Posterior cingulate gyrus (tissue), 11 donors: ENCODE data around the gene SLC39A12.
"Not testable (repeated sequence)": the region's sequence is repeated elsewhere in the genome, so short reads cannot be mapped to it uniquely, and the experiment has no call there.

Experiments
- DNase-seq, 10 donors: peaks; one replicate each; pipeline versions ENCODE4 v3.0.0 to v3.0.0-alpha.2; 2020 to 2021; ENCODE audit warnings: mixed read lengths in 3 of 10
- intact Hi-C: fragments of 100-400 bp; cut with DNase I; formaldehyde crosslinking; loops from one replicate; pipeline ENCODE4 v1.15.1; 2023

The SLC39A12 gene

GRCh38 chr10:17951868-17952371 is at the start of gene SLC39A12:
Gene SLC39A12 (plus strand): TSS chr10:17951918. CDS start chr10:17953277, 1,359 bp downstream.
- intact Hi-C loops: no loop called here
- no peak for DNase-seq

GRCh38 chr10:17904564-17904963 is 47.2 kb upstream of the SLC39A12 start:
- intact Hi-C loops: loop anchor here (10.0 kb wide), 1 partner anchor 310 kb away; no protein-coding TSS in a partner anchor
- no peak for DNase-seq

GRCh38 chr10:17905491-17905890 is 46.2 kb upstream of the SLC39A12 start:
- intact Hi-C loops: loop anchor here (10.0 kb wide), 1 partner anchor 309 kb away; no protein-coding TSS in a partner anchor
- DNase-seq: no peak

DNA sequence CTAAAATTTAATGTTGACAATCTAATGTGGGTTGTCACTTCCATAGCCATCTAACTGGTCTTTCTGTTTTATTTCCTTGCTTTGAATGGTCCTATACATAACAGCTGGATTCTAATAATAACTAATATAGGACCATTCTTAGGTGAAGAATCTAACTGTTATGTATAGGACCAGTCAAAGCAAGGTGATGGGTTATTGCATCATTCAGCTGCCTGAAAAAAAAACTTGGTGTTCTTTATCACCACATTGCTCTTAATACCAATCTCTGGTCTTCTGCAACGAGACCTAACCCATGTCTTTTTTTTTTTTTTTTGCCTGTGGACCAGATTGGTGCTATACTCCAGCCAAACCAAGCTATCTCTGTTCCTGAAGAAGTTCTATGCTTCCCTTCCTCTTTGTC is 45.7 kb upstream of the SLC39A12 start:
- intact Hi-C loops: loop anchor here (10.0 kb wide), 1 partner anchor 309 kb away; no protein-coding TSS in a partner anchor
- DNase-seq: no peak

DNA sequence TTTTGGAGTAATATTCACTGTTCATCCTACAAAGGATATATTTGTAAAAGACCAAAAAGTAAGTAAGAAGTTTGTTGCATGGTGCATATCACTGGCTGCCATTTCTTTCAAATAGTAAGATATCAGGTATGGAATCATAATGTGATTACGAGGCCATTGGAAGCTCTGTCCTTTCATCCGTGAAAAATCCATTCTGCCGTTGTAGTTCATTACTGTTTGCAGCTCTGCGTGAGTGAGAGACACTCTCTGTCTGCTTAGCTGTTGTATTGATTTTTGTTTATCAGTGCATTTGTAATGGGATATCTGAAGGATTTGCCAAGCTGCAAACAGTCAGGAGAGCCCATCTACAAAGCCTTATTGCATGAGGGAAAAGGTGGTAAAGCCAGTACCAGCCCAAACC is 44.1 kb upstream of the SLC39A12 start:
- DNase-seq: no peak
- intact Hi-C loops: loop anchor here (10.0 kb wide), 1 partner anchor 307 kb away; no protein-coding TSS in a partner anchor

GRCh38 chr10:17910125-17910789 is 41.5 kb upstream of the SLC39A12 start:
- intact Hi-C loops: no loop called here

GRCh38 chr10:17912754-17913153 is 39.0 kb upstream of the SLC39A12 start:
- intact Hi-C loops: no loop called here
- no peak for DNase-seq

More at GRCh38 chr10:17910125-17910789, 41.5 kb upstream of the SLC39A12 start:
- peak in 1 of 10 donors; percentile 18 for DNase-seq

GRCh38 chr10:17913604-17914003 is 38.1 kb upstream of the SLC39A12 start:
- DNase-seq: no peak
- intact Hi-C loops: no loop called here

- intact Hi-C loops: no loop called here
- no peak for DNase-seq
Observed at GRCh38 chr10:17914169-17915045, 37.3 kb upstream of the SLC39A12 start.

DNA sequence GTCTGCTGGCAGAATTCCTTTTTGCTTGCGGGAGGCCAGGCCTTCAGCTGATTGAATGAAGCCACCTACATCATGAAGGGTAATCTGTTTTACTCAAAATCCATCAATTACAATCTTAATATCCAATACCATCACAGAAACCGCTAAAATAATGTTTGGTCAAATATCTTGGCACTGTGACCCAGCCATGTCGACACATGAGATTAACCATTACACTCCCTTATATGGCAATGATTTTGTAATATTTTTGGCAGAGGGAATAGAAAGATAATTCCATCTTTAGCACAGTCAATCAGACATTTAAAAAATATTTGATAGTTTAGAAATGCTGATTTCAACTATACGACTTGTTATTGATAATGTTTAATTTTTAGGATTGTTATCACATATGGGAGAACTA is 36.5 kb upstream of the SLC39A12 start:
- intact Hi-C loops: no loop called here
- no peak for DNase-seq

GRCh38 chr10:17918187-17918903 is 33.4 kb upstream of the SLC39A12 start:
- intact Hi-C loops: no loop called here
- no peak for DNase-seq

DNA sequence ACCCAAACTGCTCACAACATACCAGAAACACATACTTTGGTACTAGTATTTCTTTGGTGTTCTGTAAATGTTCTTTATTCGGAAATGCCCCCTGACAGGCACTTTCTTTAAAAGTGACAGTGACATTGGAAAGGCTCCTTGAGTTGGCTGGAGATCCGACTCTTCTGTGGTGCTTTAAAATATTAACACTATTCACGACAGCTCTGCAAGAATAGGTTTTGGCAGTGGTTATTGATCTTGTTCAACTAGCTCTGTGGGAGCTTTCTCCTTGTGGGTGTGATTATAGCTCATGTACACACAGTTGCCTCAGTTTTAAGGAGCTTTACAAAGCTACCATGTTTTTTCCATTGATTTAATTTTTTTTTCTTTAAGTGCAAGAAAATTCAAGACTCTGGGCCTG is 30.3 kb upstream of the SLC39A12 start:
- intact Hi-C loops: no loop called here
- DNase-seq: no peak

DNA sequence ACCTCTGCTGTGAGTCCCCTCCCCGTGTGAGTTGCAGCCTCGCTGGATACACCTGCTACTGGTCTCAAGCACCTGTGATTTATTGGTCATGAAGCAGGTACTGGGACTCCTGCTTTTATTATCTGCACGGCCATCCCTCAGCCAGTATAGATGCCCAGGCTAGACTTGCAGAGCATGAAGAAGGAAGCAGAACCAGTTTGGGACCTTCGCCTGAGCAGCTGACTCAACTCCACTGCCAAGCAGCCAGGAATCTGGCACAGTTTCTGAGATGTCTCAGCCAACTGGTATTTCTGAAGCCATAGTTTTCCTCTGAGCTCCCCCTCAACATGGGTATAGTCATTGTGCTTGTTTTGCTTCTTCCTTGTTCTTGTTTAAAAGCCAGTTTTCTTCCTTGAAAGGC is 28.0 kb upstream of the SLC39A12 start:
- DNase-seq: peak in 9 of 10 donors; percentile 14 to 81 (median 43)
- intact Hi-C loops: no loop called here

DNA sequence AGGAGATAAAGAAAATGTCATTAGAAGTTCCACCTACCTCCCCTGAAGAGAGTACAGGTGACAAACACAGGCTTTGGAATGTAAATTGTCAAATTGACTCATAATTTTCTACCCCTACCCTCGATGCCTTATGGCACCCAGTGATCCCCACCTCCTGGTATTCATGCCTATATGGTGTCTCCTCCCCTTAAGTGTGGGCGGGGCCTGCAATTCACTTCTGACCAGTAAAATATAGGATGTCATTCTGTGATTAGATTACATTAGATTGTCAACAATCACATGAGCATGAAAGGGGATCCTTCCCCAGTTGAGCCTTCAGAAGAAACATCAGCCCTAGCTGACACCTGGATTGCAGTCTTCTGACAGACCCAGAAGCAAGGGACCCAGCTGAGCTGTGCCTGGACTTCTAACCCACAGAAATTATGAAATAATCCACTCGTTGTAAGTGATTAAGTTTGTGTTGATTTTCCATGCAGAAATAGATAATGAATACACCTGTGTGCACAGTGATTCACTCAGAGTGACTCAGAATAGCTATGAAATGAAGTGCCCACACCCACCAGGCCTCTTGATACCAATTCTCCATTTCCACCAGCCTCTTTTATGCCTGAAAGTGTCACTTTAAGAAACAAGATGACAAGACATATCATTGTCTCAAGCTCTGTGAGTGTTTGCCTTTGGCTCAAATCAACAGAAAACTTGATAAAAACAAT is 8.5 kb upstream of the SLC39A12 start:
- intact Hi-C loops: no loop called here
- DNase-seq: no peak

- DNase-seq, intact Hi-C loops: not testable (repeated sequence)
Observed at GRCh38 chr10:17950269-17950668, 1.4 kb upstream of the SLC39A12 start.

DNA sequence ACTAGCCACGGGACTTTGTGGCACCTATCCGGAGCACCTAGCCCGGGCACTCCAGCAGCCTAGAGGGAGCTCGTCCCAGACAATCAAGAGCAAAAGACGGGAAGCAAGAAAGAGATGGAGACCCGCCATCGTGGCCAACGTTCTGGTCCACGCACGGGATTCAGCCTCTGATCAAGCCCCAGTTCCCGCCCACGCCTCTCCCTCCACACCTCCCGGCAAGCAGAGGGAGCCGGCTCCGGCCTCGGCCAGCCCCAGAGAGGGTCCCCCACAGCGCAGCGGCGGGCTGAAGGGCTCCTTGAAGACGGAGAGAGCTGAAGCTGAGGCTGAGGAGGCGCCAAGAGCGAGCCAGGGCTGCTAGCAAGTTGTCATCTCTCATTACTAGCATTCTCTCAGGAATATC is 992 bp upstream of the SLC39A12 start:
- DNase-seq: peak in 2 of 10 donors; percentile 80 to 83
- intact Hi-C loops: no loop called here

DNA sequence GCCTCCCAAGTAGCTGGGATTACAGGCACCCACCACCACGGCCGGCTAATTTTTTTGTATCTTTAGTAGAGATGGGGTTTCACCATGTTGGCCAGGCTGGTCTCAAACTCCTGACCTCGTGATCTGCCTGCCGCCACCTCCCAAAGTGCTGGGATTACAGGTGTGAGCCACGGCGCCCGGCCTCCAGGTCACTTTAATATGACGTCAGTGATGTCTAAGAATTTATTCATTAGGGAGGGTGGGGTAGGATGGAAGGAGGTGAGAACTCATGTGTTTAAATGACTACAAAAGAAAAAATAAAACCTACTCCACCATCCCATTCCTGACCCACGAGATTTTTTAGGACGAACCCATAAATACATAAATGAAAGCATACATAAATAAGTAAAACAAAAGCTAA is 2.7 kb downstream of the SLC39A12 start:
- intact Hi-C loops: not testable (repeated sequence)
- peak in 1 of 10 donors; percentile 44 for DNase-seq

- DNase-seq: no peak
- intact Hi-C loops: no loop called here
Observed at GRCh38 chr10:17954861-17955260, 3.1 kb downstream of the SLC39A12 start.

- intact Hi-C loops: no loop called here
- no peak for DNase-seq
Observed at GRCh38 chr10:17958049-17958448, 6.3 kb downstream of the SLC39A12 start.

DNA sequence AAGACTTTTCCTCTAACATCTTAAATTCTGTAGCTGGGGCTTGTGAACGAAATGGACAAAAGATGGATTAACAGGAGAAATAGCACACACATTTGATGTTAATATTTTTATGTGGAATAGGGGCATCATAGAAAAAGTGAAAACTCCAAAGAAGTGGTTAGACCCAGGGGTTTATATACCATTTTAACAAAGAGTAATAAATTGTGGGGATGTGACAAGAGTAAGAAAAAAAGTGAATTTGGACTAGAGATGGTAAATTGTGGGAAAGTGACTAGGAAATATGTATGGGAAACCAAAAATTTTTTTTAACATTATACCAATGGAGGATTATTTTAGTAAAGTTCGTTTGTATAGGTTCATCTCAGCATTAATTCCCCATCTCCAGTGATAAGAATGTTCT is 8.2 kb downstream of the SLC39A12 start:
- intact Hi-C loops: no loop called here
- no peak for DNase-seq
